ENCODE results near the gene TEX22. TPM values are rescaled to one million over a fixed set of nuclear protein-coding genes. Genes with fewer than 3 reads are reported as not detected.

Gene TEX22
- total RNA-seq, 4 donors from 2014 or later, result under 0.01 to 0.19 (median 0.17) TPM; not detected in 1

- TF ChIP-seq EP300 (IDR thresholded peaks at IDR 0.05) (no peak), POLR2A (IDR thresholded peaks at IDR 0.05; ENCODE audit: low read depth) (no peak), POLR2AphosphoS5 (IDR thresholded peaks at IDR 0.05) (no peak), CTCF (IDR thresholded peaks at IDR 0.05) (no peak)
- intact Hi-C loops (cut with DNase I), result no loop called here
- Histone ChIP-seq H3K27me3 (peaks cover 0 to 2% (median 0%) of the 10 kb centered on the region in 4 donors), H3K9me3 (no peaks in the 10 kb centered on the region), H3K36me3 (no peaks in the 10 kb centered on the region), H3K4me3 (peak overlapping the region; percentile 70 to 88 (median 74)), H3K4me1 (peaks cover 44 to 59% (median 54%) of the 10 kb centered on the region in 4 donors), H3K27ac (replicated peaks in 1 of 4) (peak overlapping the region in 2 of 4 donors; percentile 79 to 85)
- DNase-seq (ENCODE audit: extremely low spot score), result no peak
- 69% methylated on average over 13 of the region's 19 CpGs for whole genome bisulfite sequencing
Measured at GRCh38 chr14:105418269-105419194, 20.2 kb downstream of the TEX22 start.

- 7% methylated on average over 31 of the region's 96 CpGs for WGBS
- Histone ChIP-seq H3K4me3 (peak within 1 kb of the TSS; percentile 70 to 88 (median 74)), H3K27ac (replicated peaks in 1 of 4) (peak within 1 kb of the TSS; percentile 72 to 85 (median 80)), H3K9me3 (no peaks in the 10 kb centered on the region), H3K36me3 (peaks cover 0 to 5% (median 0%) of the 10 kb centered on the region in 4 donors), H3K4me1 (peaks cover 42 to 56% (median 52%) of the 10 kb centered on the region in 4 donors), H3K27me3 (no peaks in the 10 kb centered on the region)
- no peak for DNase-seq (ENCODE audit: extremely low spot score)
- intact Hi-C loops (cut with DNase I), result no loop called here
- no peak for TF ChIP-seq EP300 (IDR thresholded peaks at IDR 0.05)
- TF ChIP-seq POLR2AphosphoS5 (IDR thresholded peaks at IDR 0.05), result no peak
- no peak for TF ChIP-seq CTCF (IDR thresholded peaks at IDR 0.05)
- TF ChIP-seq POLR2A (IDR thresholded peaks at IDR 0.05; ENCODE audit: low read depth), result no peak
Measured at GRCh38 chr14:105419195-105420091, 21.1 kb downstream of the TEX22 start, which contains the start of gene MTA1. MTA1 (plus strand) TSS chr14:105419827; CDS start chr14:105420036, 209 bp downstream.

GRCh38 chr14:105420101-105420973, 22.0 kb downstream of the TEX22 start:
- Histone ChIP-seq H3K4me3 (peak overlapping the region; percentile 70 to 88 (median 74)), H3K27me3 (no peaks in the 10 kb centered on the region), H3K36me3 (peaks cover 0 to 12% (median 5%) of the 10 kb centered on the region in 4 donors), H3K9me3 (no peaks in the 10 kb centered on the region), H3K4me1 (peaks cover 37 to 51% (median 46%) of the 10 kb centered on the region in 4 donors), H3K27ac (replicated peaks in 1 of 4) (peak overlapping the region; percentile 68 to 85 (median 78))
- WGBS, result 6% methylated on average over 13 of the region's 67 CpGs
- TF ChIP-seq POLR2A (IDR thresholded peaks at IDR 0.05; ENCODE audit: low read depth) (no peak), EP300 (IDR thresholded peaks at IDR 0.05) (no peak), POLR2AphosphoS5 (IDR thresholded peaks at IDR 0.05) (no peak), CTCF (IDR thresholded peaks at IDR 0.05) (no peak)
- no peak for DNase-seq (ENCODE audit: extremely low spot score)
- intact Hi-C loops (cut with DNase I), result no loop called here

Data from esophagus muscularis mucosa (tissue), 4 donors.